Activated T-cell treated with anti-CD3 and anti-CD28 coated beads for 4 hours (primary cell): Measurements from ENCODE around the gene ZSCAN30.
A peak's percentile ranks its signal among the peaks of the same experiment; 100 is the strongest.

ENCODE experiments used
- DNase-seq: peaks from one replicate; pipeline ENCODE4 v3.0.0-alpha.2; 2020

Gene ZSCAN30

DNA sequence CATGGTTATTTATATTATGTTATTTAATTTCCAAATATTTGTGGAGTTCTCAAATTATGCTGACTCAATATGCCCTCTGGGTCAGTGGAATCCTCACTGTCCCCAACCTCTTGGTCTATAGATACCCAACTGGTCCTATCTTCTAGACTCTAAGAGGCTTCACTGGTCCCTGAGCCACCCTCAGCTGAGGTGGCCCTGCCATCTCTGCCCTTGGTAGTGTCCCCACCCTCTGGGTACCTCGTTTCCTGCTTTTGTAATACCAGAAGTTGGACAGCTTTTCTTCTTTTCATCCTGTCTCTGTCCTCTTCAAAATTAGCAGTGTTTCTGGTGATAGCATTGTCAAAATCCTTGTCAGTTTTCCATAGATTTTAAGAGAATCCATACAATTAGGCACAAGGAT, 11.9 kb downstream of the ZSCAN30 start:
- DNase-seq: no peak

DNA sequence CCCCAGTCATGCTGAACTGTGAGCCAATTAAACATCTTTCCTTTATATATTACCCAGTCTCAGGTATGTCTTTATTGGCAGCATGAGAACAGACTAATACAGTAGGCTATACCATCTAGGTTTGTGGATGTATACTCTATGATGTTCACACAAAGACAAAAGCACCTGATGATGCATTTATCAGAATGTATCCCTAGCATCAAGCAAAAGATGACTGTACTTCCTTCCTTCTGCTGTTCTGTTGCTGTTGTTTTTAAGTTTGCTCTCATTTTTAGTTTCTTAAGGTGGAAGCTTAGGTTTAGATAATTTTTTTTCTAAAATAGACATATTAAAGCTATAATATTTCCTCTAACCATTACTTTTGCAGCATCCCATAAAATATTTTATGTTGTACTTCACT, 12.4 kb downstream of the ZSCAN30 start:
- DNase-seq: no peak

DNA sequence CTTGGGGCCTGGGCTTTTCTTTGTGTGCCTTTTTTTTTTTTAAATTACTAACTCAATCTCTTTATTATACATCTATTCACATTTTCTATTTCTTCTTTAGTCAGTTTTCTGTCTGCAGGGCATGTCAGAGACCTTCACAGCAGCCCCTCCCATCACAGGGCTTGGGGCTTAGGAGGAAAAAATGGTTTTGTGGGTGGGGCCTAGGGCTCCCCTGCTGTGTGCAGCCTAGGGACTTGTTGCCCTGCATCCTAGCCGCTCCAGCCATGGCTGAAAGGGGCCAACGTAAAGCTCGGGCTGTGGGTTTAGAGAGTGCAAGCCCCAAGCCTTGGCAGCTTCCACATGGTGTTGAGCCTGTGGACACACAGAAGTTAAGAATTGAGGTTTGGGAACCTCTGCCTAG, 13.8 kb downstream of the ZSCAN30 start:
- DNase-seq: no peak

DNA sequence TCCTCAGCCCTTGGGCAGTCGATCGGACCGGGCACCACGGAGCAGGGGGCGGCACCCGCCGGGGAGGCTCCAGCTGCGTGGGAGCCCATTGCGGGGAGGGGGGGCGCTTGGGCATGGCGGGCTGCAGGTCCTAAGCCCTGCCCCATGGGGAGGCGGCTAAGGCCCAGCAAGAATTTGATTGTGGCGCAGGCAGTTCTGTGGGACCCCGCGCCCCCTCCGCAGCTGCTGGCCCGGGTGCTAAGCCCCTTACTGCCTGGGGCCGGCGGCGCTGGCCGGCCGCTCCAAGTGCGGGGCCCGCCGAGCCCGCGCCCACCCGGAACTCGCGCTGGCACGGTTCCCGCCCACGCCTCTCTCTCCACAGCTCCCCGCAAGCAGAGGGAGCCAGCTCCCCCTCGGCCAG, 18.4 kb downstream of the ZSCAN30 start:
- no peak for DNase-seq

GRCh38 chr18:35268821-35269220, 21.2 kb downstream of the ZSCAN30 start:
- DNase-seq: no peak

DNA sequence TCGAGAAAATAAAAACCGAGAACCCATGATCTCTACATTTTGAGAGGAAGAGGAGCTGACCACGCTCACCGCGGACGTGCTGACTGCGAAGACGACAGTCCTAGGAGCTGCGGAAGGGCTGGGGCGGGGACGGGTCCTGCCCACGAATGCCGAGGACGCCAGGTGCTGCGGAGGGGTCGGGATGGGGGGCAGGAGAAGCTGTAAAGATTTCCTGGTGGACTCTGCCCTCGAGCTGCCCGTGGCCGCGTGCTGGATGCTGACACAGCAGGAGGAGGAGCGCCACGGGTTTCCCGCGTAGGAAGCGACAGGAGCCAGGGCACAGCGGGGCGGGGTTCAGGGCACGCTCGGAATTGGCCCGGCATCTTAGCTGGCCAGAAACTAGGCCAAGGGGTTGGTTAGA, 22.2 kb downstream of the ZSCAN30 start:
- DNase-seq: peak; percentile 9

DNA sequence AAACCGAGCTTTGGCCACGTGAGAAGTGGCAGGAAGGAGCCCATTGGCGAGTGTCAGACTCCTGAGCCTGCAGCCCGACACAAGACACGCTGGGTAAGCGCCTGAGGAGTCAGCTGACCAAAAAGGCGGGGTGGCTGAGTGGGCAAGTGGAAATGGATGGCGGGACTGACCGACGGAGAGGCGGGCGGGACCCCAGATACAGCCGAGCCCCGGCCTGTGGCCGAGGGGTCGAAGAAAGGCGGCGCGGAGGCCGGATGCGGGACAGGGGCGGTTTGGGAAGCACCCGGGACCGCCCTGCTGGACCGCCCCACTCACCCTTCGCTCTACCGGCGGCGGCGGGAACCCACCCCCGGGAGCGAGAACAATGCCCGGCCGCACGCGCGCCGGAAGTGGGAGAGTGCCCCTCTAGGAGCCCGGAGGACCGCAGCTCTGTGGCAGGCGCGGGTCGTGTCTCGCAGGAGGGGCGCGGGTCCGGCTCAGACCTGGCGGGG, 22.8 kb downstream of the ZSCAN30 start:
- peak; percentile 62 for DNase-seq

DNA sequence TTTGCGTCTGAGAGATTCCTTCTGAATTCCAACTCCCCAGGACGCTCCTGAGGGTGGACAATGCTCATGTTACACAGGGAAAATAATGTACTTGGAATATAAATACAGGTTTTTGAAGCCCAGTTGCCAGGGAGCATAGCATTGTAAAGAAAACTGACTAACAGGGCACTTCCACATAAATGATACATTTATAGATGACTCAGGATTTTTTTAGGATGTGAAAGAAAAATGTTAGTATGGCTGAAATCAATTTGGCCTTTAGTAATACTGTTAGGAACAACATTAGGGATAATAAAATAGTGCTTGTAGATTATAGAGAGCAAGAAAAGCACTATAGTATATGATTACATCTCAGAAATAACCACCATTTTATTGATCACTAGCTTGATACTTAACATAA, 25.6 kb downstream of the ZSCAN30 start:
- no peak for DNase-seq

GRCh38 chr18:35256947-35257346, 33.1 kb downstream of the ZSCAN30 start:
- DNase-seq: no peak

DNA sequence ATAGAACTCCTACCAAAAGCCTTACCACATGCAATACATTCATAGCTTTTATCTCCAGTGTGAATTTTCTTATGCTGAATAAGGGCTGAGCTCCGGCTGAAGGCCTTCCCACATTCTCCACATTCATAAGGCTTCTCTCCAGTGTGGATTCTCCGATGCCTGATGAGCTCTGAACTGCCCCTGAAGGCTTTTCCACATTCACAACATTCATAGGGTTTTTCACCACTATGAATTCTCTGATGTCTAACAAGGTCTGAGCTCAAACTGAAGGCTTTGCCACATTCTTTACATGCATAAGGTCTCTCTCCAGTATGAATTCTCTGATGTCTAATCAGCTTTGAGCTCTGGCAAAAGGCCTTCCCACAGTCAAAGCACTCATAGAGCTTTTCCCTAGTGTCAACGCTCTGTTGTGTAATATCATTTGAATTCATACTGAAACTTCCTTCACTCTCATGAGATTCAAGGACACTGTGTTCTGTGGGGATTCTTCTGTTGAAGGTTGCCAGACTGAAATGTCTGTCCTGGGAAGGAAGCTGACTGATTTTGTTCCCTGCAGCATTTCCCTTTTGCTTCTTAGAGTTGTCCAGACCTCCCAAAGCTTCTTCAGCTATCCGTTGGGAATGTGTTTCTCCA, 36.3 kb downstream of the ZSCAN30 start:
- no peak for DNase-seq

- DNase-seq: no peak
Observed at GRCh38 chr18:35252466-35252865, 37.6 kb downstream of the ZSCAN30 start.

GRCh38 chr18:35248429-35248828, 41.6 kb downstream of the ZSCAN30 start:
- no peak for DNase-seq

- DNase-seq: no peak
Observed at GRCh38 chr18:35247412-35248249, 42.4 kb downstream of the ZSCAN30 start.

DNA sequence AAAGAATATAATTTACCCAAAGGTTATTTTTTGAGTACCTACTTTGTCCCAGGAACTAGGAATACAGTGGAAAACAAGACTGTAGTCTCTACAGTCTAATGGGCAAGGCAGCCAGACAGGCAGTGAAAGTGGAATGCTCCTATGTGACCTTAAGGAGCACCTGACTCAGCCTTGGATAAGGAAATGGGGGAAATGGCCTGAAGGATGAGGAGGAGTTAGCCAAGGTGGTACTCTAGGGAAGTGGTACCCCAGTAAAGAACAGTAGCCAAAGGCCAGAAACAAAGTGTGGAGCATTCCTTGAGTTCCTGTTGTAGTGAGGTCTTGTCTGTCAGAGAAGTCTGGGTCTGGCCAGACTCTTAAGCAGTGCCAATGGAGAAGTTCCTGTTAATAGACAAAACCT, 43.2 kb downstream of the ZSCAN30 start:
- no peak for DNase-seq

DNA sequence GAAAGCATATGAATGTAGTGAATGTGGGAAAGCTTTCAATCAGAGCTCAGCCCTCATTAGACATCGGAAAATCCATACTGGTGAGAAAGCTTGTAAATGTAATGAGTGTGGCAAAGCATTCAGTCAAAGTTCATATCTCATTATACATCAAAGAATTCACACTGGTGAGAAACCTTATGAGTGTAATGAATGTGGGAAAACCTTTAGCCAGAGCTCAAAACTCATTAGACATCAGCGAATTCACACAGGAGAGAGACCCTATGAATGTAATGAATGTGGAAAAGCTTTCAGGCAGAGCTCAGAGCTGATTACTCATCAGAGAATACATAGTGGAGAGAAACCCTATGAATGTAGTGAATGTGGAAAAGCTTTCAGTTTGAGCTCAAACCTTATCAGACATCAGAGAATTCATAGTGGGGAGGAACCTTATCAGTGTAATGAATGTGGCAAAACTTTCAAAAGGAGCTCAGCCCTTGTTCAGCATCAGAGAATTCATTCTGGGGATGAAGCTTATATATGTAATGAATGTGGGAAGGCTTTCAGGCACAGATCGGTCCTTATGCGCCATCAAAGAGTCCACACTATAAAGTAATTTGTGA, 44.2 kb downstream of the ZSCAN30 start:
- DNase-seq: no peak

DNA sequence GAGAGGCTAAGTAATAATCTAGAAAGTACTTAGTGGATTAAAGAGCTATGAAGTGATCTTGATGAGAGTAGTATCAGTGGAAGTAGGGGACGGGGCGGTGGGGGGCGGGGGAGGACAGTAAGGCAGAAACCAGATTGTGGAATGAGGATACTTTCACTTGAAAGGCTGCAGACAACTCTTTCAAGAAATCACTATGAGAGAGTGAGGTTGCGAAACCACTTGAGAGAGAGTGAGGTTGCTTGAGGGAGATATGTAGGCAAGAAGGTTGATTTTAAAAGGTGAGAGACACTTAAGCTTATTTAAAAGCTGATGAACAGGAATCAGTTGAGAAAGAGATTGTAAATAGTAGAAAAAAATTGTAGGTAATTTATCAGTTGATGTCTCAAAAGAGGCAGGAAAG, 45.4 kb downstream of the ZSCAN30 start:
- no peak for DNase-seq

GRCh38 chr18:35242426-35242825, 47.6 kb downstream of the ZSCAN30 start:
- DNase-seq: no peak

- no peak for DNase-seq
Observed at GRCh38 chr18:35241448-35241804, 48.6 kb downstream of the ZSCAN30 start.

DNA sequence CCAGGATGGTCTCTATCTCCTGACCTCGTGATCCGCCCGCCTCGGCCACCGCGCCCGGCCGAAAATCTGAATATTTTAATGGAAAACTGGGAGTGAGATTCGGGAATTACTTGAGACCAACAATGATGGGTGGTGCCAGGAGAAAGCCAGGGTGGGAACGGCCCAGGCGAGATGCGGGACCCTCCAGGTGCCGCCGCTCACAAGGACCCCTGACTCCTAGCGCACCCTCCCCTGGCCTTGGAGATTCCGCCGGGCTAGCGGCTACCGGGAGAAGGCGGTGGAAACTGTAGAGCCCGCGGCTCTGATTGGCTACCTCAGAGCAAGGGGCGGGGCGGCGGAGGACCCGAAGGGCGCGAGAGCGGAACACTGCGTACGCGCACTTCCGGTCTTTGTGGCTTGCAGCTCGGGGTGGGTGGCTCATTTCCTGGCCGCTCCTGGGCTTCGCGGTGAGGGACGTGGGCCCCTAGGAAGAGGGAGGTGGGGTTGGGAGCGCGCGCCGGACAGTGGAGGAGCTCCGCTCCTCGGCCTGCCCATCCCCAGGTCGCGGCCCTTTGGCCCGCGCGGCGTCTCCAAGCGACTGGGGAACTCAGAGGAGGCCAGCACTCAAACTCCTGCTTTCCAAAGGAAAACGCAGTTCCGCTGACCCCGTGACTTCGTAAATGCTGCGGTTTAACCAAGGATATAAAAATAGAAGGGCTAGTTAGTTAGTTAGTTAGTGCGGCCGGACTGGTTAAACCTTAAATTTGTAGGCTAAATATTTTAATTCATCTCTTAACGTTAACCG, 49.2 kb downstream of the ZSCAN30 start, which contains the start of gene ZNF397:
Gene ZNF397 (plus strand): TSS at position 371 of the 784 bp plus-strand sequence. CDS start 1,437 bp downstream, outside the sequence.
- peak; percentile 92 for DNase-seq

- DNase-seq: no peak
Observed at GRCh38 chr18:35239314-35239713, 50.7 kb downstream of the ZSCAN30 start.

DNA sequence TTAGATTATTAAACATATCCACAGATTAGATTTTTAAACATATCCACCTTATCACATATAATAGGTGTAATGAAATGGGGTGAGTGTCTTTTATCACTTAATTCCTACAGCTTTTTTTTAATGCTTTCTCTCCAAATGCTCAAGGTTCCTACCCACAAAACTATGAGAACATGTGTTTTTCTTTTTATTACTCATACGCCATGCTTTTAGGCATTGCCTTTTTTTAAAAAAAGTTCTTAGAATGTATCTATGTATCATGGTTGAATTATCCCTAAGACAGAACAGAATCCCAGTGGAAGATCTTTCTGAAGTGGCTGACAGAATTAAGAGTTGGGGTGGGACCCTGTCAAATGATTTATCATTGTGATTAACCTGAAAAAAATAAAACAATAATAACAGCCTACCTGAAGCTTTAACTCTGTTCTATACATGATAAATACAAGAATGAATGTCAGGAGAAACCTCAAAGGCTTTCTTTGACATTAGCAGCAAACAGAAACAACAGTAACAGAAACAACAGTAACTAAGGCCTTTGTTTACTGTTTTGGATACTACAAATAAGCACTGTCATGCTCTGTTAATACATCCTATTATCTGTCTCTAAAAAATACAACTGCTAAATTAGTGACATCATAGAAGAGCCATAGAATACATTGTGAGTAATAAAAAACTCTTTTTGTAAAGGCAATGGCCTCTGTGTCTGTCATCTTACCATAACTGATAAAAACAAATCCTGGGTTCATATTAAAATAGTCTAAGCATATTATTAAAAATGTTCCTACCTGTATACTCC, 53.3 kb downstream of the ZSCAN30 start:
- no peak for DNase-seq

GRCh38 chr18:35231052-35231451, 59.0 kb downstream of the ZSCAN30 start:
- DNase-seq: peak; percentile 72
